NT2/D1 (cell line): ENCODE measurements around the gene TBC1D19.

ENCODE experiments used
- SUZ12 ChIP-seq: IDR thresholded peaks from 2 replicates; pipeline ENCODE4 v1.6.1; 2011; ENCODE audit not compliant: insufficient read length, insufficient read depth; ENCODE audit errors: extremely low read depth
- YY1 ChIP-seq: IDR thresholded peaks from 2 replicates; pipeline ENCODE4 v1.6.1; 2011; ENCODE audit not compliant: insufficient read length, insufficient read depth
- ZNF274 ChIP-seq: IDR thresholded peaks from 2 replicates; pipeline ENCODE4 v1.6.1; 2011; ENCODE audit warnings: mild to moderate bottlenecking, low read depth, low read length

GRCh38 chr4:26765515-26765914, 181.6 kb downstream of the TBC1D19 start:
- TF ChIP-seq YY1 (no peak), SUZ12 (no peak), ZNF274 (no peak)
